SK-N-SH (cell line): Measurements from ENCODE around the gene TFF1.

Experiments used
- CTCF ChIP-seq: fragments of 200-600 bp; sonication (generic); IDR thresholded peaks from 2 replicates; pipeline ENCODE4 v1.6.1; 2017; ENCODE audit warnings: antibody characterized with exemption, mild to moderate bottlenecking, moderate library complexity
- FOXJ3 ChIP-seq: sonication (generic); formaldehyde crosslinking; IDR thresholded peaks from 2 replicates; pipeline ENCODE4 v1.5.1; 2020; ENCODE audit warnings: mild to moderate bottlenecking, missing genetic modification reagents
- JUND ChIP-seq: IDR thresholded peaks from 2 replicates; pipeline ENCODE4 v1.4.0; 2012
- RAD21 ChIP-seq: IDR thresholded peaks from 2 replicates; pipeline ENCODE4 v1.6.1; 2012; ENCODE audit warnings: mild to moderate bottlenecking, low read length
- REST ChIP-seq: IDR thresholded peaks from 2 replicates; pipeline ENCODE4 v1.6.1; 2012; ENCODE audit warnings: mild to moderate bottlenecking, low read depth, low read length, moderate library complexity
- USF2 ChIP-seq: fragments of 150-350 bp; IDR thresholded peaks from 2 replicates; pipeline ENCODE4 v1.6.1; 2017; ENCODE audit warnings: antibody characterized with exemption, low read length, low read depth, borderline replicate concordance
- YY1 ChIP-seq: IDR thresholded peaks from 2 replicates; pipeline ENCODE4 v1.4.0; 2012; ENCODE audit warnings: low read depth, mild to moderate bottlenecking
- ZBTB33 ChIP-seq: IDR thresholded peaks from 2 replicates; pipeline ENCODE4 v1.4.0; 2012; ENCODE audit warnings: low read depth, borderline replicate concordance

GRCh38 chr21:42337830-42338728, 28.3 kb downstream of the TFF1 start:
- TF ChIP-seq FOXJ3 (CRISPR knock-in tag) (no peak), CTCF (no peak), JUND (no peak), REST (no peak), ZBTB33 (no peak), YY1 (no peak), USF2 (no peak), RAD21 (peak; percentile 47)
